ENCODE measurements around the gene DYRK3. TPM values are rescaled to one million over a fixed set of nuclear protein-coding genes. Genes with fewer than 3 reads are reported as not detected.

The DYRK3 gene
- total RNA-seq, 1 donor from 2014 or later: 6.1 TPM

GRCh38 chr1:206684003-206684402, 48.7 kb downstream of the DYRK3 start:
- ATAC-seq: no peak

- peak; percentile 83 for ATAC-seq
These were observed 49.4 kb downstream of the DYRK3 start, which contains the start of gene MAPKAPK2 for GRCh38 chr1:206684478-206685333. MAPKAPK2 (plus strand) TSS chr1:206684905; CDS start chr1:206685230, 325 bp downstream.

- ATAC-seq: peak; percentile 23
These were observed 50.0 kb downstream of the DYRK3 start for GRCh38 chr1:206685334-206685768.

- peak; percentile 67 for ATAC-seq
These were observed 50.6 kb downstream of the DYRK3 start for GRCh38 chr1:206685769-206686477.

GRCh38 chr1:206686478-206687249, 51.3 kb downstream of the DYRK3 start:
- ATAC-seq: peak; percentile 1

DNA sequence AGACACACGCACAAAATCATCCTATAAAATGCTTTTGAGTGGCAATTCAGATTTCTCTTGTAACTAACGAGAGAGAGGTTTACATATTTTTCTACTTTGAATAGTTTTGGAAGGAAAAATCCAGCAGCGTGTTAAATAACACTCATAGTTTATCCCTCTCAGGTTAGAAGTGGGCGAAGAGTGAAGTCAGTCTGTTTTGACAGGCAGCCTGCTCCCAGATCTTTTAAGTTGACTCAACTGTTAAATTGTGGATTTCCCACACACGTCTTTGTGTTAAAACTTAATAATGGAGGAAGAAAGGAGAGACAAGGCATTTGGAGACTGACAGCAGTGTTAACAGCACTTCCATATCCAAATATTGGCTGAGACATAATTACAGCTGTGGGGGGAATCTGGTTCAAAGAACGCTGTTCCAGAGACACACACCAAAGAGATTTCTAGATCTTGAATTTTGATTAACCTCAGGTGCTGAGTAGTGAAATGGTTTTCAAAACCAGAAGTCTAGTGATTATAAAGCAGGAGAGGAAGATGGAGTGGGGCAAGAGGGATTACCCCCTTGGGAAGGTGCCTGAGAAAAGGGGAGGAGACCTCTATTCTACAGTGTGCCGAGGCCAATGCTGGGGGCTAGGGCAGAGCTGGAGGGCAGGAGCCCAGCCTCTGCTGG, 52.0 kb downstream of the DYRK3 start:
- ATAC-seq: no peak

DNA sequence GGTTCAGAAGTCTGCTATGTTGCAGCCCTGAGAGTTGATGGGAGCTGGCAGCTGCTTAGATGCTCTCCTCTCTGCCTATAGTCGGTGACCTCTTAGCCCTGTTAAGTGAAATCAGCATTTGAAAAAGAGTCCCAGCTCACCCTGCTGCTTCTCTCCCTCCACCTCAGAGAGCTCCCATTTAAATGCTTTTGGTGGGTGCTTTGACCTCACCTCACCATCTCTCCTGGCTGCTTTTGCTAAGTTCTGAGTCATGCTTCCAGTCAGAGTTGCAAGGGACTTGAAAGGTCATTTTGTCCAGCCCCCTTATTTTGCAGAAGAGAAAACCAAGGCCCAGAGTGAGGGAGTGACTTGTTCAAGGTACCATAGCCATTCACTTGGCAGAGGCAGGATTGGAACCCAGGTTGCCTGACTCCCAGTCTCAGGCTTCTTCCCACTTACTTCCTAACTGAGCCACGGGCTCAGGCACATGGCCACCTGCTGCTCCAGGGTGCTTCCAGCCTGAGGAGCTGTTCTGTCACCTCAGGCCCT, 52.6 kb downstream of the DYRK3 start:
- ATAC-seq: no peak

GRCh38 chr1:206690516-206690915, 55.2 kb downstream of the DYRK3 start:
- no peak for ATAC-seq

DNA sequence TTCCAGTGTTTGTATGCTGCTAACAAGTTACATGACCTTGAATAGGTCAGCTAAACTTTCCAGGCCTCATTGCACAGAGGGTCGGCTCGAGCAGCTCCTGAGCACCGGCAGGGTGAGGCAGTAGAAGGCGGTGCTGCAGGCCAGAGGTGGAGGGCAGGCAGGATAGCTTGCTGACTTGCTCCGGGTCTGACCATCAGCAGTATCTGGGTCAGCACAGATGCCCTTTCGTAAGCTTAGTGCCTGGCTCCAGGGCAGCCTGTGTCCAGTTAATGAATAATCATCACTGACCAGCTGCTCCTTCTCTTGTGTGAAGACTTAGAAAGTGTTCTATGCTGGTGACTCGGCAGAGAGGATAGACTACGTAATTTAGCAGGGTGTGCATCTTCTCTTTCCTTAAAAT, 56.3 kb downstream of the DYRK3 start:
- ATAC-seq: no peak

GRCh38 chr1:206693029-206693428, 57.7 kb downstream of the DYRK3 start:
- no peak for ATAC-seq

GRCh38 chr1:206693592-206693991, 58.3 kb downstream of the DYRK3 start:
- no peak for ATAC-seq

GRCh38 chr1:206694171-206695124, 59.1 kb downstream of the DYRK3 start:
- no peak for ATAC-seq

- no peak for ATAC-seq
These were observed 60.4 kb downstream of the DYRK3 start for GRCh38 chr1:206695733-206696132.

GRCh38 chr1:206696812-206697585, 61.7 kb downstream of the DYRK3 start:
- no peak for ATAC-seq

DNA sequence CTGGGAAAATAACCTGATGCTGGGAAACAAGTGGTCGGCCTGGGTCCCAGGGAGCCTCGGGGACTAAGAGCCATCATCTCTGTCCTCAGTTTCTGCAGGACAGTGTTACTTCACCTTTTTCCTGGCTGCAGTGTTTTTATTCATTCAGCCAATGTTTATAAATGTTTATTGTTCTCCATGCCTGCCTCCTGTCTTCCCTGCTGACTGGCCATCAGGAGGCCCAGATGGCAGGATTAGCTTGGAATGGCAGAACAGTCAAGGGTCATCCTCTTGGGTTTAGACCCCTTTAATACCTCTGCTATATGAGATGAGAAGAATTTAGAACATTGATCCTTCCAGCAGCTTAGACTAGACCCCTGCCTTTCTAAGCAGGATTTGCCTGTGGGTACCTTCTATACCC, 62.7 kb downstream of the DYRK3 start:
- no peak for ATAC-seq

Other genes with a start within 250 kb of the DYRK3 start
- gene IKBKE, start 165.1 kb upstream of the DYRK3 start, total RNA-seq: 14.2 TPM
- gene RASSF5, start 128.0 kb upstream of the DYRK3 start, total RNA-seq: 38.7 TPM
- gene EIF2D, start 23.1 kb upstream of the DYRK3 start, total RNA-seq: 41.8 TPM
- gene MAPKAPK2, start 49.4 kb downstream of the DYRK3 start, total RNA-seq: 47.3 TPM
- gene IL19, start 135.2 kb downstream of the DYRK3 start, total RNA-seq: 5.5 TPM
- 0.84 TPM for gene IL10, start 137.0 kb downstream of the DYRK3 start, total RNA-seq
- not detected for gene IL20, start 230.1 kb downstream of the DYRK3 start, total RNA-seq